Testis (tissue), 2 donors: Measurements from ENCODE around the gene HLA-DOB.

Experiments
- CTCF ChIP-seq, 3 experiments: fragments of 450-650 bp in 2 of 3; fragments of 200-600 bp in 1 of 3; sonication (generic) in 1 of 3; IDR thresholded peaks; one replicate each; pipeline ENCODE4 v1.5.1; 2016 to 2019; ENCODE audit warnings: antibody characterized with exemption in 3 of 3, mild to moderate bottlenecking in 2 of 3, moderate library complexity in 1 of 3
- POLR2A ChIP-seq: fragments of 450-650 bp; IDR thresholded peaks from one replicate; pipeline ENCODE4 v1.6.1; 2017; ENCODE audit warnings: antibody characterized with exemption, mild to moderate bottlenecking, moderate library complexity

- TF ChIP-seq POLR2A: no peak
- no peak for TF ChIP-seq CTCF (IDR thresholded peaks at IDR 0.05)
These were observed 36.2 kb upstream of the HLA-DOB start for GRCh38 chr6:32852844-32853540.
